GM19324 (cell line): ENCODE data around the gene RGS7BP.
"Not testable (repeated sequence)": the region's sequence is repeated elsewhere in the genome, so short reads cannot be mapped to it uniquely, and the experiment has no call there.

Source experiments
- ATAC-seq: cut with Tn5 transposase; IDR thresholded peaks from one replicate; pipeline ENCODE4 v1.9.1; 2021; ENCODE audit warnings: mild to moderate bottlenecking, moderate library complexity; ENCODE audit not compliant: unreplicated experiment, low FRiP score

RGS7BP gene

GRCh38 chr5:64557911-64558310 is 52.1 kb downstream of the RGS7BP start:
- no peak for ATAC-seq

DNA sequence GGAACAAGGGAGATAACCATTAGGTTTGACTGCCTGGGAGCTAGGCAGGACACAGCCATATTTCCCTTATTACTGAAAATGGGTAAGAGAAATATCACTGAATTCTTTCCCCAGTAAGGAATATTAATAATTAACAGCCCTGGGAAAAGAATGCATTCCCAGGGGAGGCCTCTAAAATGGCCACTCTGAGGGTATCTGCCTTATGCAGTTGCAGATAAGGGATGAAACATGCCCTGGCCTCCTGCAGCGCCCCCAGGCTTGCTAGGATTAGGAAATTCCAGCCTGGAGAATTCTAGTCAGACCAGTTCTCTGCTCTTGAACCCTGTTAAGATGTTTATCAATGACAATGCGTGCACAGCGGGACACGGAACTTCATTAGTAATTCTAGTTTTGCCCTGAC is 52.8 kb downstream of the RGS7BP start:
- ATAC-seq = not testable (repeated sequence)

DNA sequence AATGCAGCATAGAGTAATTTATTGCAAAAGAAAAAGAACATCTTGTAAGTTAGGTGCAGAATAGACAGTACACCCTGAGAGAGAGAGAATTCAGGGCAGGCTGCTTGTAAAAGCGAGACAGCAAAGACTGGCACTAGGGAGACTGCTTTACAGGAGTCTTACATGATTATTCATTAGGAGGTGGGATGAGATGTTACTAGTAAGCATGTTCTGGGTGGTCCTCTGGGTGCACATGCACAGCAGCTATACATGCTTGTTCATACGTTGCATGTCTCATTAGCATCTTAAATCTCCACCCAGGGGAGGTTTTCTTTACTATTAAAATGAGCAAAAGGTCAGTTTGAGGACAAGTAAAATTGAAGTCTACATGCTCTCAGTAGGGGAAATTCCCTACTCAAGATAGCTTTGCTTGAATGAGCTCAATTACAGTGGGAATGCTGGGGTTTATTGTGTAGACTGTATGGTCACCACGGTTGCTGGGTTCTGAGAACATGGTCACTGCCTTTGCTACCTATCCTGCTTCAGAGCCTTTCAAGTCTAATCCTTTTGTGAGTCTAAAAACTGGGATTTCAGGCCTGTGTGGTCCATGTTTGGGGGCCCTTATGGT is 60.6 kb downstream of the RGS7BP start:
- ATAC-seq = no peak

DNA sequence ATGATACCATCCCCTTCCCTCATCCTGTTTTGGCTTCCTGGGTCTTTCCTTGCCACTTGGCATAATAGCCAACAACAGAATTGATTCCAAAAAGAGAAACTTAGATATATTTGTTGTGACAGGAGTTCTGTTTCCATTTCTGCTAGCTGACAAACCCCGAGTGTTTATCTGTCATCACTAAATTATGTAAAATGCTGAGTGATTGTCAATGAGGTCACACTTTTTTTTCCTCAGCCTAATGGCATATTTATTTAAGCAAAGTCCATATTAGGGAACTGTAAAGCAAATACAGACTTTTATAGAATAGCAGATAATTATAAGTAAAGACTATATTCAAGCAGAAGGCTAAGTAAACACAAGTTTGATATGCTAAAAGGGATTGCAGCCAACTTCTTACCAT is 64.0 kb downstream of the RGS7BP start:
- no peak for ATAC-seq

DNA sequence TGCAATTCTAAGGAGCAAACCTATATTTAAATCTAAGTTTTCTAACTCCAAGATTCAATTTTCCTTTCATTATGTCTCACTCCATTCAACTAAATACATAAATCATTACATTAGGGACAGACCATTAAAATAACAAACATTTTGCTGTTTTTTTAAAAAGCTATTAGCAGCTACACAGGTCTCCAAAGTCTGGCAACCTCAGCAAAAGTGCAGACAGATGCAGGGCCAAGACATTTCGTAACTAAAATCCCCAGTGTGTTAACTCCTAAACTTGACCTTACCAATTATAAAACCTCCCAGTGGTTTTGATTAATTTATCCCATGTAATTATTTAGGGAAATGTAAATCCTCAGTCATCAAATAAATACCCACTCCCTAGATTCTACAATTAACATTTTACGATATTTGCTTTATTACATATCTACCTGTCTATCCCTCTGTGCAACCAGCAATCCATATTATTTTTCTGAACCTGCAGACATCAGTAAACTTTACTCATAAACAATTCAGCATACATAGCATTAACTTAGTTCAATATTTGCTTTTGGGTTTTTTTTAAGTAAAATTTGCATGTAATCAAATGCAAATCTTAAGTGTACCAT is 64.7 kb downstream of the RGS7BP start:
- no peak for ATAC-seq

GRCh38 chr5:64575561-64575960 is 69.7 kb downstream of the RGS7BP start:
- no peak for ATAC-seq

- ATAC-seq = no peak
Measured at GRCh38 chr5:64576250-64576649, 70.4 kb downstream of the RGS7BP start.

- no peak for ATAC-seq
Measured at GRCh38 chr5:64585646-64586045, 79.8 kb downstream of the RGS7BP start.

DNA sequence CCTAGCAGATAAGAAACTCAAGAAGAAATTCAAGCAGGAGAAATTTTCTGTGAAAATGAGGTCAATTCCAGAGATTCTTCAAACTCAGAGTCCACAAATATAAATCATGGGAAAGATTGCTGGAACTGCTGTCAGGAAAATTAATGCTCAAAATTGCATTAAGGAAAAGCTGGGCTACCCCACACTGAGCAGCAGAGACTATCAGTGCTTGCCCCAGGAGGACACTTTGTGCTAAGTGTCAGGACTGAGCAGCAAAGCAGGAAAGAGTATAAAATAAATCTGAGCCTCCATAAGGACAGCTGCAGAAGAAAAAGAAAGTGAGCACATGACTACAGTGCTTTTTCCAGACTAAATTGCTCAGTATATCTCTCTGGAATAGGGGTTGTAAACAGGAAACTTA is 81.6 kb downstream of the RGS7BP start:
- no peak for ATAC-seq

- no peak for ATAC-seq
Measured at GRCh38 chr5:64592730-64593341, 87.0 kb downstream of the RGS7BP start.

DNA sequence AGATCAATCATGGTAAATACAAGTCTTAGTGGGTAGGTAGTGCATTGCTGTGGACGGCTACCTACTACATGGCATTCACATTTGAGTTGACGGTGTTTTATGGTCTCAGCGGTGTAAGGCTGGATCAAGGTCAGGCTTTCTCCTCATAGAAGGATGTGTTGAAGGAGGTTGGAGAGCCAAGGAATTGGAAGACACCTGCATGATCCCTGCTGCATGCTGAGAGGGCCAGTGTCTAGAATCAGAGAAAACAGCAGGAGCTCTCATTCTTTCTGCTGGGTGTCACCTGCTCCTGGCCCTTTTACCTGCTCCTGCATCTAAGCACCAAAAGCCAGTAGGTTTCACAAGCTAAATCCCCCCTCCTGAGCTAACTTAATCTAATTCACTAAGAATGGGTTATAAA is 88.2 kb downstream of the RGS7BP start:
- no peak for ATAC-seq

DNA sequence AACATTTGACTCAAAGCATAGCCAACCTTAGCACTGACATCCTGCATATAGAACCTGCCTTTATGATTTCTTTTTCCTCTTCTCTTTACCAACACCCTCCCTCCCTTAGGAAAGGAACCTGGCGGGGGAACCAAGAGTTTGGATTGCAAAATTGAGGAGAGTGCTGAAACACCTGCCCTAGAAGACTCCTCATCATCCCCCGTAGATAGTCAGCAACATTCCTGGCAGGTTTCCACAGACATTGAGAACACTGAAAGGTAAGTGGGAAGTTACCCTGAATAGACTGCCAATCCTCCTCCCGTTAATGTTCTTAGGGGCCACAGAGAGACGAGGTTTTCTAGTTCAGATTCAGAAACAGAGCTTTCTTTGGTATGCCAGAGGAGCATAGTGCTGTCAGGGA is 88.8 kb downstream of the RGS7BP start:
- no peak for ATAC-seq

DNA sequence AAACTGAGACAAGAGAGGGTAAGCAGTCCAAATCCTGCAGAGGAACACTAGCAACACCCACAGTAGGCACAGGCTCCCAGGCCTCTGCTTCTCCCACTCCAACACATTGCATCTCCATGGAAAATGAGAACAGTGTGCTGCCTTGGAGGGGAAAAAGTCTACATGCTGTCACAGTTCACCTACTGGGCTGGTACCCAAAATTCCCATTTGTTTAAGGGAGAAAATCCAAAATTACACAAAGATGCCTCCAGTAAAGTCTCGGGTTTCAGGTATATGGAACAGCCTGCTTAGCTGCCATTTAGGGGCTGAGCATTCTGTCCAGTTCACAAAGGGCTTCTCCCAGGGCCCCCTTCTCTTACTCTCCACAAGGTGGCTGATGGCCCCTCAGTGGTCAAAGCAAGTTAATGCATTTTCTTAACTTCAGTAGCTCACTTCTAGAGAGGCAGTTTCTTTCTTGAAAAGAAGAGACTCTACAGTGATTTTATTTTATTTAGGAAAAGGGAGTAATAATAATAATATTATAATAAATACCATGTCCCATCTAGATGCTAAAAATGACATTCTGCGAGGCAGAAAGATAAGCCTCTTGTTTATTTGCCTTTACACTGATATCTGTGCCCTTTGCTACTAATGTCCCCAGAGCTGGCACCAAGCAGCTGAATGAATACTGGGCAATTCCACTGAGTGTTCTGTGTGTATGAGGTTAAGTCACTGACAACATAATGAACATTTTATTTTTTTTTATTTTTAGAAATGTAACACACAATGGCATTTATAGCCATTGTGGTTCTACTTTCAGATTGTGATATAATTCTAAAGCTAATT is 89.4 kb downstream of the RGS7BP start:
- no peak for ATAC-seq

GRCh38 chr5:64599226-64599625 is 93.4 kb downstream of the RGS7BP start:
- no peak for ATAC-seq

GRCh38 chr5:64603676-64604075 is 97.9 kb downstream of the RGS7BP start:
- ATAC-seq = no peak

GRCh38 chr5:64606926-64607325 is 101.1 kb downstream of the RGS7BP start:
- no peak for ATAC-seq

GRCh38 chr5:64612344-64612961 is 106.6 kb downstream of the RGS7BP start:
- no peak for ATAC-seq

- ATAC-seq = no peak
Measured at GRCh38 chr5:64615895-64616294, 110.1 kb downstream of the RGS7BP start.

- no peak for ATAC-seq
Measured at GRCh38 chr5:64619609-64620008, 113.8 kb downstream of the RGS7BP start.

DNA sequence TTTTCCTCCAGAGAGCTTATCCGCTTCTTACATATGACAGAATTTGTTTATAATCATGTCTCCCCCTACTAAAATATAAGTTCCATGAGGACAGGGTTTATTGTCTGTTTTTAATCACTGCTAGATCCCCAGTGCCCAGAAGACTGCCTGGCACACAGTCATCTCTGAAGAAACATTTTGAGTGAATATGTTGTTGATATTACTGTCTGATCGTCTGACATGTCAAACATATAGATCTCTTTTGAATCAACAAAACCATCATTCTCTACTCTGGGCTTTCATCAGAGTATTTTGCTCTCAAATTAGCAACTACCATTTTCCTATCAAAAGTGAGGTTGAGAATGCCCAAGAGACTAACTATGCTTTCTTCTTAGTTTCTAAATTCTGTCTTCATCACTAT is 117.2 kb downstream of the RGS7BP start:
- ATAC-seq = no peak

GRCh38 chr5:64625678-64626077 is 119.9 kb downstream of the RGS7BP start:
- ATAC-seq = no peak
